HG03064 (cell line): Measurements from ENCODE around the gene AIRE.

ENCODE experiments used
- ATAC-seq: cut with Tn5 transposase; IDR thresholded peaks from one replicate; pipeline ENCODE4 v1.9.1; 2021; ENCODE audit warnings: low read depth; ENCODE audit not compliant: unreplicated experiment

AIRE gene

GRCh38 chr21:44321846-44322450 lies 36.3 kb downstream of the AIRE start:
- no peak for ATAC-seq

DNA sequence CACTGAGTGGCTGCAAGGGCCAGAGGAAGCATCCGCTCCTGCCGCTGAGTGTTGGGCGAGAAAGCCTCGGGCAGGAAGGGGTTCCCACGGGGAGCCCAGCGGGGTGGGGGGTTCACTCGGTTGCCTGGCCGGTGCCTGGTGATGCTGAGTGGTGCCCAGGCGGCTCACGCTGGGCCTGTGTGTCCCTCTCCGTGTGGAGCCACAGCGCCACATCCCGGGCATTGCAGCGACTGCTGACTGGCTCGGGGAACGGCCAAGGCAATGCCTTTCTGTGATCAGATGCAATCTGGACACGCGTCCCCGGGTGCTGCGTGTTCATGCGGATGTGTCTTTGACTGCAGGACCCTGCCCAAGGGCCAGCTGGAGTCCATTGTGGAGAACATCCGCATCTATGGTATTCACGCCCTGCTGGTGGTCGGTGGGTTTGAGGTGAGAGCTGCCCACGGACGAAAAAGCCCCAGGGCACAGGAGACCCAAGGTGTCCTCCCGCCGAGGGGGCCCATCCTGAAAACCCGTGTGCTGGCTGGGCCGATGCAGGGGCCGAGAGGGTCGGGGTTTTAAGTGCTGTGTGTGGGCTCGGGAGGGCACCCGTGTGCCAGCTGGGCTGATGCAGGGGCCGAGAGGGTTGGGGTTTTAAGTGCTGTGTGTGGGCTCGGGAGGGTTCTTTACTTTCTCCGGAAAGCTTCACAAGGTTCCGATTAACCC lies 37.1 kb downstream of the AIRE start:
- no peak for ATAC-seq

GRCh38 chr21:44323591-44323990 lies 37.9 kb downstream of the AIRE start:
- ATAC-seq: no peak

DNA sequence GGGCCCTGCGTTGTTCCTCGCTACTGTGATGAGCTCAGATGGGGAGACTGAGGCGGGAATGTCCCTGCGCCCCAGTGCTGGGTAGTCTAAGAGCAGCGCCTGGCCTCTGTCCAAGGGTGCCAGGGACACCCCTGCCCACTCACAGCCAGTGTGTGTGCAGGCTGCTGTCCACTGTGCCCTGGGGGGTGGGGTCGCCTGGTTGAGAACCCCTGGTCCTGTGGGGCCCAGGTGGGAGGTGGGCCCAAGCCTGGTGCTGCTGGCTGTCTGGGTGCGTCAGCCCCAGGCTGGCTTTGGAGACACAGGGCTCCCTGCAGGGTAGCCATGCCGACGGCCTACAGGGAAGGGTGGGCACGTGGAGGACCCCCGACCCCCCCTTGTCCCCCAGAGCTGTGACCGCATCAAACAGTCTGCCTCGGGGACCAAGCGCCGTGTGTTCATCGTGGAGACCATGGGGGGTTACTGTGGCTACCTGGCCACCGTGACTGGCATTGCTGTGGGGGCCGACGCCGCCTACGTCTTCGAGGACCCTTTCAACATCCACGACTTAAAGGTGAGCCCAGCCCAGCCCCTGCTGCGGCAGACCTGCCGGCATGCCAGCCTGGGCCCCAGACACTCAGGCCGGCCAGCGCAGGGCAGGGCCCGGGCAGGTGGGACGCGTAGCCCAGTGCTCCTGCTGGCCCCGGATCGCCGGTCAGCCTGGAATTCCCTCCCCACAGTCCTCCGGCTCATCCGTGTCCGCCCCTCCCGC lies 38.6 kb downstream of the AIRE start:
- ATAC-seq: no peak

GRCh38 chr21:44324854-44325107 lies 39.1 kb downstream of the AIRE start:
- no peak for ATAC-seq

DNA sequence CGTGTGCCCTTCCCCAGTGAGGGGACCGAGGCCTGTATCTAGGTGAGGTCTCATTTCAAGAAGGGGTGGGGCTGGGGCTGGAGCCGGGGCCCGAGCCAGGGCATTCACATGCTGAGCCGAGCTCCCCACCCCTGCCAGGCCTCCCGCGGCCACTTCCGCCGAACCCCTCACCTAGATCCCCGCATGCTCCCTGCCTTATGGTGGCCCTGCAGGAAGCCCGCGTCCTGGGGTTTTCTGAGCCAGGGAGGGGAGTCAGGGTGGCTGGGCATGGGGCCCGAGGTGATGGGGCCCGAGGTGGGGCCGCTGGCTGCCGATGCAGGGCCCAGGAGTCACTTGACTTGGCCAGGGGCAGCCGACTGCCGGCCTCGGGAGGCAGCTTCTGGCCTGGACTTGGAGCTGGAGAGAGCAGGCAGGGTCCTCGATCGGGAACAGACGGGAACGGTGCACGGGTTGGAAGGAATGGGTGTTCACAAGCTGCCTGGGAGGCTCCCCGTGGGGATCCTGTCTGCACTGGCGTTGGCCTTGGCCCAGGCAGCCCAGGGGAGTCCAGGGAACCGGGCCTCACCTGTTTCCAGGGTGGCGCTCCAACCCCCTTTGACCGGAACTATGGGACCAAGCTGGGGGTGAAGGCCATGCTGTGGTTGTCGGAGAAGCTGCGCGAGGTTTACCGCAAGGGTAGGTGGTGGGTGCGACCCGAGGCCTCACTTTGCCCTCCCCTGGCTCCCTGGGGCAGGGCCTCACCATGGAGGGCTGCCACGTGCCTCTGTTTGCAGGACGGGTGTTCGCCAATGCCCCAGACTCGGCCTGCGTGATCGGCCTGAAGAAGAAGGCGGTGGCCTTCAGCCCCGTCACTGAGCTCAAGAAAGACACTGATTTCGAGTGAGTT lies 40.0 kb downstream of the AIRE start:
- no peak for ATAC-seq

- no peak for ATAC-seq
Observed at GRCh38 chr21:44326272-44326647, 40.6 kb downstream of the AIRE start.

GRCh38 chr21:44326716-44327602 lies 41.3 kb downstream of the AIRE start:
- ATAC-seq: no peak

DNA sequence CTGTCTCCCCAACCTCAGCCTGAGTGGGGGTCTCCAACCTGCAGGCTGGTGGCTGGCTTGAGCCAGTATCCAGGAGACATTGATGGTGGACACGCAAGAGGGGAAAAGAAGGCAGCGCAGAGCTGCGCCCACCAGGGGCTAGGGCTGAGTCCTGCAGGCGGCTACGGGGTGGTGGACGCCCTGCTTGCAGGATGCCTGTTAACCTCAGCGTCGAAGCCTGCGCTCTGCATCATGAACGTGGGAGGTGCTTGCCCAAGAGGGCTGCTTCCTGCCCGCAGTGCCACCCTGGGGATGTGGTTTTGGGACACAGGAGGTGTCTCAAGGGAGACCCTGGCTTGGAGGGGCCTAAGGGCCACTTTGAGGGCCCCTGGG lies 41.9 kb downstream of the AIRE start:
- no peak for ATAC-seq

DNA sequence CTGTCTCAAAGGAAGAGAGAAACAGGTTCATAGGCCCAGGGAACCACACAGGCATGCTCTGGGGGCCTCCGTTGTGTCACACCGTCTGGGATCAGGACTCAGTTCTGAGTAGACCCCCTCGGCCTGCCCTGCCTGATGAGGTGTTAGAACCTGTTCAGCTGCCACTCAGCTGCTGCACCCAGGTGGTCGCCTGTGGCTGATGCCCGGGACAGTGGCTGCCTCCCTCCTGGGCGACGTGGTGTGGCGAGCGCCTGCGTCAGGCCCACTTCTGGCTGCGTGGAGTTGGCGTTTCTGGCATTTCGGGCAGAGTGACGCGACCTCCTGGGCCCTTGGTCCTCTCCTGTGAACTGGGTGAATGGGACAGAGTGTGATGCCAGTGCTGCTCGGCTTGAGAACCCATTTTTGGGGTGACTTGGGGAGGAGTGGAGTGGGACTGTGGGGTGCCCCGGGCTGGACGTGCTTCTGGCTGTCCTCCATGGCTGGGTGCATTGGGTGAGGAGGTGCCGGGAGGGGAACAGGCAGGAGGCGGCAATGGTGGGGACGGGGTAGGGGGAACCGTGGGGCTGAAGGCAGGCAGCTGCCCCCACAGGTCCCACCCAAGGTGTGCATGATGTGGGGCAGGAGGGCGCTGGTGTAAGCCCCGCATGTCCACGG lies 42.7 kb downstream of the AIRE start:
- ATAC-seq: no peak

DNA sequence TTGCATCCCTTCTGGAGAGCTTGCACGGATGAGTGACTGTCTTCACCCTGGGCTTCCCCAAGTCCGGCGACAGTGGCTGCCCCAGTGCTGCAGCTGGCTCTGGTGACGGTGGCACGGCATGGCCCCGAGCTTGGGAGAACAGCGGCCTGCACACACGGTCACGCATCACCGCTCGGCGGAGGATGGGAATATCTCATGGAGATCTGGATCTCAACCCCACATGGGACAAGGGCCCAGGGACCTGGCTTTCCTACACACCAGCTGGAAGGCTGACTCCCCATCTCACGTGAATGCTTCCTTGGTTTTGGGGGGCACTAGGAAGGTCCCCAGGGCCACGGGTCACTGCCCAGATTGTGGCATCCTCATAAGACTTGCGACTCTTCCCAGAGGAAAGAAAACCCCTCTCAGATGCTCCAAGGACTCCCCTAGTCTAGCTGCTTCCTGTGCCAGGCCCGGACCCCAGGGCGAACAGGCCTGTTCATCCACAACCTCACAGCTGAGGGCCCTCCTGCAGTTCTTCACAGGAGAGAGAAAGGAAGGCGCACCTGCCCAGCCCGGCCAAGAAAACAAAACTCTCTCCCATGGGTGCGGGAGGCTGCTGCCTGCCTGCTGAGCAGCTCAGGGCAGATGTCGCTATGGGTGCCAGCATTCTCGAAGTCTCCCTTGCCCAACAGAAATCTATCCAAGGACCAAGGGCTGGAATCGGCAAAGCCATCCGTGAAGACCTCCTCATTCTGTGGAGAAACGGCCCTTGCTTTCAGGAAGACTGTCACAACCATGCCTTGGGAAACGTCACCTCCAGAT lies 43.6 kb downstream of the AIRE start:
- ATAC-seq: no peak

- ATAC-seq: no peak
Observed at GRCh38 chr21:44329971-44330681, 44.5 kb downstream of the AIRE start.

DNA sequence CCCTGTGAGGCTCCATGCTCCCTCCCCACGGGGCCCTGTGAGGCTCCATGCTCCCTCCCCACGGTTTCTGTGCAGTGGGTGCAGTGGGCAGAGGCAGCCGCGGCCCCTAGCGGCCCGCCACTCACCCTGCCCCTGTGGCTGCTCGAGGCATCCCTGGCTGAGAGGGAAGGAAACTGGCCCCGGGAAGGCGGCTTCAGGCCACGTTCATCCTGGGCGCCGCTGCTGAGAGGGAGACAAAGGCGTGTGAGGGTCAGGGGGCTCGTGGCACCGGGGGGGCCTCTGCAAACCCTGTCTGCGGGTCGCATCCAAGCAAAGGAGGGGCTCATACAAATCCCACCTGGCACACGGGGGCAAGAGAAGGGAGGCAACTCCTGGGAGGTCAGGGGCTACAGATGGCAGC lies 45.0 kb downstream of the AIRE start:
- no peak for ATAC-seq

DNA sequence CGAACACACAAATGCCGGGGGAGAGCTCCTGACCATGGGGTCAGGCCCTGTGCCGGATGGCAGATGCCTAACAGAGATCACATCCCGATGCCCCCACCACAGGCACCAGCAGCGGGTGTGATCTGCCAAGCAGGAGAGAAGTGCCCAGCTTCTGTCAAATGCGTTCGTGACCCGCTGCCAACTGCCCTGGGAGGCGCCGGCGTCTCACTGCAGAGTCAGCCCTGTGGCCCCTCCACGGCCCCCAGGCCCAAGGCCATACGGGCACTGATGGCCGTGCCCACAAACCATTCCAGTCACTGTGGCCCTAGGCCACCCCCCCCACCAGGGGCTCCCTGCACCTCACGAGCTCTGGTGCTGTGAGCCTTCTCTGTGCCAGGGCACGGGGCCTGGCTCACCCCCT lies 45.5 kb downstream of the AIRE start:
- no peak for ATAC-seq

- no peak for ATAC-seq
Observed at GRCh38 chr21:44331650-44332307, 46.1 kb downstream of the AIRE start.

- ATAC-seq: no peak
Observed at GRCh38 chr21:44332383-44332782, 46.7 kb downstream of the AIRE start.

DNA sequence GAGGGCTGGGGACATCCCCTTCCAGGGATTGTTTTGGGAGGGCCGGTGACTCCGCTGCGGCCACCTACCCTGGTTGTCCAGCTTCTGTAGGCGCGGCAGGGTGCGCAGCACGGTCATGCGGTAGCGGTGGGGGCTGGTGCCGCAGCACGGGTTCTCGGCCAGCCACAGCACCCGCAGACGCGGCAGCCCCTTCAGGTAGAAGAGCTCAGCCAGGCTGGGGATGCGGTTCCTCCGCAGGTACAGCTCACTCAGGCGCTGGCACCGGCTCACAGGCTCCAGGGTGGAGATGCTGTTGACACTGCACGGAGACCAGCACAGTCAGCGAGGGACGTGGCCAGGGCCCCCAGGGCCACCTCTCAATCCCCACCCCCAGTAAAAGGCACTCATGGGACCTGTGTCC lies 47.3 kb downstream of the AIRE start:
- ATAC-seq: no peak
